HG03108 (cell line): Measurements from ENCODE around the gene CREBBP.

Experiments
- ATAC-seq: cut with Tn5 transposase; IDR thresholded peaks from one replicate; pipeline ENCODE4 v1.9.1; 2021; ENCODE audit warnings: moderate library complexity; ENCODE audit not compliant: unreplicated experiment

The CREBBP gene

GRCh38 chr16:3769942-3770341 lies 110.6 kb downstream of the CREBBP start:
- no peak for ATAC-seq

GRCh38 chr16:3769013-3769412 lies 111.5 kb downstream of the CREBBP start:
- ATAC-seq: no peak

GRCh38 chr16:3767333-3767986 lies 113.1 kb downstream of the CREBBP start:
- no peak for ATAC-seq

GRCh38 chr16:3766177-3766576 lies 114.3 kb downstream of the CREBBP start:
- ATAC-seq: no peak

GRCh38 chr16:3764409-3764808 lies 116.1 kb downstream of the CREBBP start:
- no peak for ATAC-seq

GRCh38 chr16:3762107-3762750 lies 118.3 kb downstream of the CREBBP start:
- no peak for ATAC-seq

- no peak for ATAC-seq
Observed at GRCh38 chr16:3761375-3762106, 119.0 kb downstream of the CREBBP start.

GRCh38 chr16:3760518-3760917 lies 120.0 kb downstream of the CREBBP start:
- ATAC-seq: no peak

- ATAC-seq: no peak
Observed at GRCh38 chr16:3759736-3760135, 120.8 kb downstream of the CREBBP start.

- no peak for ATAC-seq
Observed at GRCh38 chr16:3756113-3756512, 124.4 kb downstream of the CREBBP start.

- no peak for ATAC-seq
Observed at GRCh38 chr16:3755249-3755648, 125.3 kb downstream of the CREBBP start.

GRCh38 chr16:3754772-3755171 lies 125.7 kb downstream of the CREBBP start:
- no peak for ATAC-seq

GRCh38 chr16:3754081-3754703 lies 126.3 kb downstream of the CREBBP start:
- no peak for ATAC-seq

GRCh38 chr16:3752984-3753383 lies 127.5 kb downstream of the CREBBP start:
- no peak for ATAC-seq

GRCh38 chr16:3751878-3752277 lies 128.6 kb downstream of the CREBBP start:
- no peak for ATAC-seq

GRCh38 chr16:3748307-3748706 lies 132.2 kb downstream of the CREBBP start:
- no peak for ATAC-seq

- ATAC-seq: no peak
Observed at GRCh38 chr16:3745751-3746355, 134.7 kb downstream of the CREBBP start.

- ATAC-seq: no peak
Observed at GRCh38 chr16:3744018-3744417, 136.5 kb downstream of the CREBBP start.

- ATAC-seq: no peak
Observed at GRCh38 chr16:3740934-3741333, 139.6 kb downstream of the CREBBP start.

- no peak for ATAC-seq
Observed at GRCh38 chr16:3740186-3740585, 140.3 kb downstream of the CREBBP start.

GRCh38 chr16:3739636-3740035 lies 140.9 kb downstream of the CREBBP start:
- no peak for ATAC-seq
